GM12864 (cell line): Measurements from ENCODE around the gene MYO1A.

Source experiments
- DNase-seq: peaks from one replicate; pipeline ENCODE4 v3.0.0-alpha.2; 2011; ENCODE audit warnings: low read depth
- H3K4me3 ChIP-seq: 2 replicates; pipeline ENCODE4 v1.5.1; 2011; ENCODE audit warnings: mild to moderate bottlenecking, low read depth, low read length, control low read depth
- CTCF ChIP-seq: IDR thresholded peaks from 2 replicates; pipeline ENCODE4 v1.5.1; 2011; ENCODE audit warnings: low read depth, mild to moderate bottlenecking, moderate library complexity, low read length, control low read depth, inconsistent platforms; ENCODE audit errors: missing control alignments

The MYO1A gene

GRCh38 chr12:57010627-57011247 is 39.2 kb downstream of the MYO1A start:
- TF ChIP-seq CTCF: no peak

GRCh38 chr12:57009949-57010626 is 39.8 kb downstream of the MYO1A start:
- DNase-seq: no peak
- no peak for TF ChIP-seq CTCF
- H3K4me3 ChIP-seq: no peak overlapping the region

More at GRCh38 chr12:57010627-57011247, 39.2 kb downstream of the MYO1A start:
- DNase-seq: no peak
- H3K4me3 ChIP-seq: no peak overlapping the region

GRCh38 chr12:57008178-57008577 is 41.8 kb downstream of the MYO1A start:
- H3K4me3 ChIP-seq: no peak overlapping the region
- peak; percentile 76 for TF ChIP-seq CTCF
- no peak for DNase-seq

GRCh38 chr12:57006809-57007475 is 43.0 kb downstream of the MYO1A start:
- no peak for TF ChIP-seq CTCF
- no peak for DNase-seq
- H3K4me3 ChIP-seq: peak overlapping the region; percentile 46

- DNase-seq: no peak
- peak; percentile 67 for TF ChIP-seq CTCF
- peak within 1 kb of the TSS; percentile 82 for H3K4me3 ChIP-seq
Measured at GRCh38 chr12:57005980-57006808, 43.7 kb downstream of the MYO1A start, which contains the start of gene ZBTB39. TSS of gene ZBTB39 (minus strand) at chr12:57006546. CDS start at chr12:57004917, 1,629 bp downstream.

GRCh38 chr12:57004651-57005050 is 45.3 kb downstream of the MYO1A start:
- DNase-seq: no peak
- H3K4me3 ChIP-seq: no peak overlapping the region
- TF ChIP-seq CTCF: no peak
